ENCODE results near the gene VTI1A.

DNA sequence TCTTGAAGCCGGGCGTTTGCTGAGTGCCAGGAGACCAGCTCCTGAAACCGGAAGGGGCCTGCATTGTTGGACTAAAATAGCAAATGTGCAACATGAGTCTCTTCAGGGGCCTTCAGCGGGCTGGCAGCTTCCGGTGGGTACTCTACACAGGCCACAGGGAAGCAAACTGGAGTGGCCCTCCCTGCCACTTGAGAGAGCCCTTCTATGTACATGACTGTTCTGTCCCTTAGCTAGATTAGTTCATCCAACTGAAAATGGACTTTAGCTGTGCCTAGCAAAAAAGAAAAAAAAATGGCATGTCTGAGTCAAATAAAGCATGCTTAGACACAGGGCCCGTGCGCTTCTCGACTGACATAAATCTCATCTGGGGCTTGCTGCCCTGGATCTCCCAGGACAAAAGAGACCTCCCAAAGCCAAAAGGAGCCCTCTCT, 387.8 kb downstream of the VTI1A start:
- TF ChIP-seq, protein P1, sequence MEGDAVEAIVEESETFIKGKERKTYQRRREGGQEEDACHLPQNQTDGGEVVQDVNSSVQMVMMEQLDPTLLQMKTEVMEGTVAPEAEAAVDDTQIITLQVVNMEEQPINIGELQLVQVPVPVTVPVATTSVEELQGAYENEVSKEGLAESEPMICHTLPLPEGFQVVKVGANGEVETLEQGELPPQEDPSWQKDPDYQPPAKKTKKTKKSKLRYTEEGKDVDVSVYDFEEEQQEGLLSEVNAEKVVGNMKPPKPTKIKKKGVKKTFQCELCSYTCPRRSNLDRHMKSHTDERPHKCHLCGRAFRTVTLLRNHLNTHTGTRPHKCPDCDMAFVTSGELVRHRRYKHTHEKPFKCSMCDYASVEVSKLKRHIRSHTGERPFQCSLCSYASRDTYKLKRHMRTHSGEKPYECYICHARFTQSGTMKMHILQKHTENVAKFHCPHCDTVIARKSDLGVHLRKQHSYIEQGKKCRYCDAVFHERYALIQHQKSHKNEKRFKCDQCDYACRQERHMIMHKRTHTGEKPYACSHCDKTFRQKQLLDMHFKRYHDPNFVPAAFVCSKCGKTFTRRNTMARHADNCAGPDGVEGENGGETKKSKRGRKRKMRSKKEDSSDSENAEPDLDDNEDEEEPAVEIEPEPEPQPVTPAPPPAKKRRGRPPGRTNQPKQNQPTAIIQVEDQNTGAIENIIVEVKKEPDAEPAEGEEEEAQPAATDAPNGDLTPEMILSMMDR (IDR thresholded peaks at IDR 0.05), result no peak
- TF ChIP-seq POLR2A (IDR thresholded peaks at IDR 0.05), result no peak
